Transverse colon (tissue), 4 donors: Measurements from ENCODE around the gene FAM131C. TPM values are rescaled to one million over a fixed set of nuclear protein-coding genes. Genes with fewer than 3 reads are reported as not detected.

Experiments used
- DNase-seq: peaks from one replicate; pipeline ENCODE4 v3.0.0-alpha.2; 2019
- H3K27ac ChIP-seq, 4 donors: fragments of 200-600 bp; sonication (generic); 2 replicates each; pipeline ENCODE4 v1.5.1; 2016 to 2018; ENCODE audit warnings: inconsistent platforms in 4 of 4
- H3K27me3 ChIP-seq: fragments of 200-600 bp; sonication (generic); 2 replicates; pipeline ENCODE4 v1.5.1; 2017; ENCODE audit warnings: inconsistent platforms
- H3K36me3 ChIP-seq, 4 donors: fragments of 200-600 bp; sonication (generic); 2 replicates each; pipeline ENCODE4 v1.5.1; 2017 to 2019; ENCODE audit warnings: inconsistent platforms in 4 of 4
- H3K4me1 ChIP-seq, 4 donors: fragments of 200-600 bp; sonication (generic); 2 replicates each; pipeline ENCODE4 v1.5.1; 2017 to 2020; ENCODE audit warnings: inconsistent platforms in 4 of 4
- H3K4me3 ChIP-seq, 4 donors: fragments of 200-600 bp; sonication (generic); 1 replicate in 1 of 4; 2 replicates in 3 of 4; pipeline versions ENCODE4 v1.5.1 to v1.6.1; 2017 to 2019; ENCODE audit warnings: inconsistent platforms in 4 of 4
- H3K9me3 ChIP-seq, 2 donors: fragments of 200-600 bp; sonication (generic); 2 replicates each; pipeline ENCODE4 v1.5.1; 2017 to 2019; ENCODE audit warnings: inconsistent platforms in 2 of 2
- EP300 ChIP-seq: sonication (generic); formaldehyde crosslinking; IDR thresholded peaks from one replicate; pipeline ENCODE4 v1.6.1; 2017; ENCODE audit warnings: antibody characterized with exemption, low read depth
- POLR2A ChIP-seq: fragments of 450-650 bp; IDR thresholded peaks from one replicate; pipeline ENCODE4 v1.6.1; 2016; ENCODE audit warnings: antibody characterized with exemption, mild to moderate bottlenecking, moderate library complexity
- POLR2AphosphoS5 ChIP-seq, 3 donors: sonication (generic); formaldehyde crosslinking; IDR thresholded peaks; one replicate each; pipeline ENCODE4 v1.6.1; 2016; ENCODE audit warnings: antibody characterized with exemption in 3 of 3
- WGBS, 2 donors: methylation state at CpG; one replicate each; pipeline ENCODE4 v1.1.5; 2018; ENCODE audit warnings: low coverage in 1 of 2; 5-methylcytosine and 5-hydroxymethylcytosine counted together
- in situ Hi-C, 4 donors: fragments of 200-750 bp; cut with MboI; loops; one replicate each; pipeline versions ENCODE4 v1.15.0 to v1.15.1; 2017; ENCODE audit warnings: low sequenced_read_pairs in 3 of 4, low pct_ligation_motif_present in 1 of 4, low pct_unique_long_range_greater_than_20kb in 1 of 4
- intact Hi-C: fragments of 100-400 bp; cut with DNase I; formaldehyde crosslinking; loops from one replicate; pipeline ENCODE4 v1.15.1; 2023; ENCODE audit warnings: low total_unique reads
- total RNA-seq, 4 donors: library from RNA; depleted of rRNA; stranded (reverse); fragments of >200 nt; gene quantifications; one replicate each; pipeline ENCODE4 v1.1.0, GENCODE V29; 2016
- TF ChIP-seq, protein P1 (sequence below), 5 experiments: fragments of 200-600 bp in 3 of 5; fragments of 450-650 bp in 2 of 5; sonication (generic) in 3 of 5; IDR thresholded peaks; 1 replicate in 2 of 5; 2 replicates in 3 of 5; pipeline ENCODE4 v1.5.1; 2016 to 2017; ENCODE audit warnings: antibody characterized with exemption in 5 of 5, inconsistent platforms in 3 of 5, mild to moderate bottlenecking in 2 of 5, moderate library complexity in 1 of 5

FAM131C gene
- total RNA-seq, 4 donors from 2014 or later, result 1.2 TPM; not detected in 3

- DNase-seq, result no peak
These were observed 4.8 kb downstream of the FAM131C start for GRCh38 chr1:16068356-16069270.

DNA sequence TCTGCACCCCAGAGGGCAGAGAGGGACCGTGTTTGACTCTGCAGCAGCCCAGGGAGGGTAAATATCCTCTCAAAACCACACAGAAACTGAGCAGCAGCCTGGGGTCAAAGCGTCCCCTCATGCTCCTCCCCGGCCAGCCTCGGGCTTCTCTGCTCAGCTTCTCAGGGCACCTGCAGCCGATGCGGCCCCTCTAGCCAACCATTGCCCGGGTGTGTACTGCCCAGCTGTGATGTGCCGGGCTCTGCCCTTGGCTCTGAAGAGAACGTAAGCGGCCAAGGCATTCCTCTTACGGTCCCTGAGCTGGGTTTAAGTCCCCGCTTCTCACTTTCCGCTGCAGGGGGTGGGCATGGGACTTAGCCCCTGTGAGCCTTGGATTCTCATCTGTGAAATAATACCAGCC, 5.5 kb downstream of the FAM131C start:
- H3K4me3 ChIP-seq, result no peak overlapping the region
- intact Hi-C loops, result no loop called here
- TF ChIP-seq POLR2A (no peak), EP300 (no peak), POLR2AphosphoS5 (IDR thresholded peaks at IDR 0.05) (no peak)

More at GRCh38 chr1:16068356-16069270, 4.8 kb downstream of the FAM131C start:
- peaks cover 7% of the 10 kb centered on the region for H3K27me3 ChIP-seq
- no peak overlapping the region for H3K27ac ChIP-seq
- intact Hi-C loops, result no loop called here
- 68% methylated on average over 10 of the region's 11 CpGs; no CpG with 5 or more reads in 1 of the 2 donors for whole genome bisulfite sequencing, 2 donors
- H3K4me3 ChIP-seq, result no peak overlapping the region
- in situ Hi-C loops, result no loop called here
- TF ChIP-seq EP300 (no peak), POLR2A (no peak), POLR2AphosphoS5 (IDR thresholded peaks at IDR 0.05) (no peak)
- TF ChIP-seq, protein P1, sequence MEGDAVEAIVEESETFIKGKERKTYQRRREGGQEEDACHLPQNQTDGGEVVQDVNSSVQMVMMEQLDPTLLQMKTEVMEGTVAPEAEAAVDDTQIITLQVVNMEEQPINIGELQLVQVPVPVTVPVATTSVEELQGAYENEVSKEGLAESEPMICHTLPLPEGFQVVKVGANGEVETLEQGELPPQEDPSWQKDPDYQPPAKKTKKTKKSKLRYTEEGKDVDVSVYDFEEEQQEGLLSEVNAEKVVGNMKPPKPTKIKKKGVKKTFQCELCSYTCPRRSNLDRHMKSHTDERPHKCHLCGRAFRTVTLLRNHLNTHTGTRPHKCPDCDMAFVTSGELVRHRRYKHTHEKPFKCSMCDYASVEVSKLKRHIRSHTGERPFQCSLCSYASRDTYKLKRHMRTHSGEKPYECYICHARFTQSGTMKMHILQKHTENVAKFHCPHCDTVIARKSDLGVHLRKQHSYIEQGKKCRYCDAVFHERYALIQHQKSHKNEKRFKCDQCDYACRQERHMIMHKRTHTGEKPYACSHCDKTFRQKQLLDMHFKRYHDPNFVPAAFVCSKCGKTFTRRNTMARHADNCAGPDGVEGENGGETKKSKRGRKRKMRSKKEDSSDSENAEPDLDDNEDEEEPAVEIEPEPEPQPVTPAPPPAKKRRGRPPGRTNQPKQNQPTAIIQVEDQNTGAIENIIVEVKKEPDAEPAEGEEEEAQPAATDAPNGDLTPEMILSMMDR (IDR thresholded peaks at IDR 0.05), result no peak
- H3K4me1 ChIP-seq, result peaks cover 3 to 9% (median 6%) of the 10 kb centered on the region in 4 donors
- H3K9me3 ChIP-seq, result no peaks in the 10 kb centered on the region
- H3K36me3 ChIP-seq, result no peaks in the 10 kb centered on the region

GRCh38 chr1:16067127-16067768, 6.2 kb downstream of the FAM131C start:
- Histone ChIP-seq H3K27me3 (no peaks in the 10 kb centered on the region), H3K9me3 (no peaks in the 10 kb centered on the region), H3K27ac (no peak overlapping the region), H3K36me3 (no peaks in the 10 kb centered on the region), H3K4me1 (peaks cover 0 to 3% (median 0%) of the 10 kb centered on the region in 4 donors), H3K4me3 (no peak overlapping the region)
- in situ Hi-C loops (no loop called here), intact Hi-C loops (no loop called here)
- TF ChIP-seq POLR2A, result no peak
- TF ChIP-seq EP300, result no peak
- no peak for TF ChIP-seq POLR2AphosphoS5 (IDR thresholded peaks at IDR 0.05)
- TF ChIP-seq, protein P1 (IDR thresholded peaks at IDR 0.05), result no peak
- peak; percentile 49 for DNase-seq
- 21% methylated on average over 6 of the region's 6 CpGs; no CpG with 5 or more reads in 1 of the 2 donors for WGBS, 2 donors

More for the DNA sequence above, 5.5 kb downstream of the FAM131C start:
- WGBS, 2 donors, result 82% methylated on average over 9 of the region's 13 CpGs; no CpG with 5 or more reads in 1 of the 2 donors
- Histone ChIP-seq H3K36me3 (no peaks in the 10 kb centered on the region), H3K27ac (no peak overlapping the region), H3K4me1 (peaks cover under 1 to 5% (median 2%) of the 10 kb centered on the region in 4 donors), H3K27me3 (peaks cover 3% of the 10 kb centered on the region), H3K9me3 (no peaks in the 10 kb centered on the region)
- DNase-seq, result no peak
- in situ Hi-C loops, result no loop called here

DNA sequence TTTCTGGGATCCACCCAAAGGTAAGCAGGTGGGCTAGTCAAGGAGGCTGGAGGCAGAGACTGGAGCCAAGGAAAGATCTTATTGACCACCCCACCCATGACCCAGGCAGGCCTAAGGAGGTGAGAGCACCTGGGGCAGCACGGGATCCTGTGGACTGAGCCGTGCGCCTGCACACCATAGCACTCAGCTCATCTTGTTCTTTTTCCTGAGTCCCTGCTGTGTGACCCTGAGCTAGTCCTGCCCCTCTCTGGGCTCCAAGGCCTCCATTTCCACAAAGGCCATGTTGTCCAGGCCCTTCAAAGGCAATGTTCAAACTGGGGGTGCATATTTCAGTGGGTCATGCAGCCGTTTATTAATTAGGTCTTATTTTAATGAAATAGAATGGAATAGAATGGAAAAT, 7.2 kb downstream of the FAM131C start:
- H3K27ac ChIP-seq, result no peak overlapping the region

More for the DNA sequence above, 7.2 kb downstream of the FAM131C start:
- Histone ChIP-seq H3K4me1 (peaks cover 0 to 3% (median 0%) of the 10 kb centered on the region in 4 donors), H3K27me3 (no peaks in the 10 kb centered on the region), H3K4me3 (no peak overlapping the region), H3K9me3 (no peaks in the 10 kb centered on the region), H3K36me3 (no peaks in the 10 kb centered on the region)
- TF ChIP-seq POLR2A, result no peak
- no peak for TF ChIP-seq EP300
- TF ChIP-seq, protein P1 (IDR thresholded peaks at IDR 0.05), result no peak
- TF ChIP-seq POLR2AphosphoS5 (IDR thresholded peaks at IDR 0.05), result no peak
- intact Hi-C loops, result no loop called here
- DNase-seq, result no peak
- in situ Hi-C loops, result no loop called here
- WGBS, 2 donors, result 80 to 86% methylated on average over 1 to 4 of the region's 4 CpGs
